ENCODE results near the gene MRC1.

DNA sequence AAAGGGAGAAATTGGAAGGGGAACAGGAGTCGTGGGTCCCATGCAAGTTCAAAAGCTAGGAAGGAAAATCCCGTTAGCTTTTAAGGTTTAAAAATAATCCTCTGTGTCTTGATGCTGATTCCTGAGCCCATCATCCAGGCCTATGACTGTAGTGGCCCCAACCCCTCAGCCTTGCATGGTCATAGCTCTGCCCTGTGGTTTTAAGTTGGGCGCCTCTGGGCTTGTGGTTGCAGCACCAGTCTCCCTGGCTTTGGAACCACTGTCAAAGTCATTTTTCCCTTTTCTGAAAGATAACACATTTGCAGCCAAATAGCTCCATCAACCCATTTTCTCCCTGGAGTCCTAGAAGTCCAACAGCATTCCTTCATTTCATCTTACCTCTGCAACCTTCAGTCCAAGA lies 43.5 kb upstream of the MRC1 start:
- TF ChIP-seq, protein P1, sequence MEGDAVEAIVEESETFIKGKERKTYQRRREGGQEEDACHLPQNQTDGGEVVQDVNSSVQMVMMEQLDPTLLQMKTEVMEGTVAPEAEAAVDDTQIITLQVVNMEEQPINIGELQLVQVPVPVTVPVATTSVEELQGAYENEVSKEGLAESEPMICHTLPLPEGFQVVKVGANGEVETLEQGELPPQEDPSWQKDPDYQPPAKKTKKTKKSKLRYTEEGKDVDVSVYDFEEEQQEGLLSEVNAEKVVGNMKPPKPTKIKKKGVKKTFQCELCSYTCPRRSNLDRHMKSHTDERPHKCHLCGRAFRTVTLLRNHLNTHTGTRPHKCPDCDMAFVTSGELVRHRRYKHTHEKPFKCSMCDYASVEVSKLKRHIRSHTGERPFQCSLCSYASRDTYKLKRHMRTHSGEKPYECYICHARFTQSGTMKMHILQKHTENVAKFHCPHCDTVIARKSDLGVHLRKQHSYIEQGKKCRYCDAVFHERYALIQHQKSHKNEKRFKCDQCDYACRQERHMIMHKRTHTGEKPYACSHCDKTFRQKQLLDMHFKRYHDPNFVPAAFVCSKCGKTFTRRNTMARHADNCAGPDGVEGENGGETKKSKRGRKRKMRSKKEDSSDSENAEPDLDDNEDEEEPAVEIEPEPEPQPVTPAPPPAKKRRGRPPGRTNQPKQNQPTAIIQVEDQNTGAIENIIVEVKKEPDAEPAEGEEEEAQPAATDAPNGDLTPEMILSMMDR (conservative IDR thresholded peaks at IDR 0.05), result no peak
- TF ChIP-seq ZFX (IDR thresholded peaks at IDR 0.05), result no peak
